MCF 10A (cell line): ENCODE measurements around the gene IL11. TPM values are rescaled to one million over a fixed set of nuclear protein-coding genes. Genes with fewer than 3 reads are reported as not detected.
A peak's percentile ranks its signal among the peaks of the same experiment; 100 is the strongest.
"Not testable (repeated sequence)": the region's sequence is repeated elsewhere in the genome, so short reads cannot be mapped to it uniquely, and the experiment has no call there.

ENCODE experiments used
- BruUV-seq: library from RNA; stranded (reverse); fragments of 400-500 nt; replicated peaks from 2 replicates; lab custom pipeline; 2021; lab: Mats Ljungman, UMichigan
- CTCF ChIA-PET: fragments of 300-600 bp; sonication (Branson Sonifier 250); formaldehyde crosslinking; extraction: SDS; loops from one replicate; lab custom pipeline; 2021; ENCODE audit warnings: antibody characterized with exemption, inconsistent platforms; lab: Yijun Ruan, JAX
- POLR2A ChIA-PET: fragments of 300-600, 350-650 bp; sonication (Branson Sonifier 250); formaldehyde crosslinking; extraction: SDS; loops from one replicate; lab custom pipeline; 2020; ENCODE audit warnings: antibody characterized with exemption, inconsistent platforms; lab: Yijun Ruan, JAX
- DNase-seq: peaks from one replicate; pipeline ENCODE4 v3.0.0-alpha.2; 2018; ENCODE audit not compliant: unreplicated experiment
- H3K27ac Mint-ChIP-seq: one replicate; pipeline ENCODE4 v1.8.0; 2022; ENCODE audit warnings: mild to moderate bottlenecking, low read depth, mixed read lengths; ENCODE audit not compliant: unreplicated experiment
- H3K27me3 Mint-ChIP-seq: one replicate; pipeline ENCODE4 v1.8.0; 2022; ENCODE audit warnings: mixed read lengths; ENCODE audit not compliant: insufficient read depth, unreplicated experiment
- H3K36me3 Mint-ChIP-seq: one replicate; pipeline ENCODE4 v1.8.0; 2022; ENCODE audit warnings: mild to moderate bottlenecking, moderate library complexity, mixed read lengths; ENCODE audit not compliant: insufficient read depth, unreplicated experiment
- H3K4me1 Mint-ChIP-seq: one replicate; pipeline ENCODE4 v1.8.0; 2022; ENCODE audit warnings: mixed read lengths; ENCODE audit not compliant: insufficient read depth, unreplicated experiment
- H3K4me3 Mint-ChIP-seq: one replicate; pipeline ENCODE4 v1.8.0; 2022; ENCODE audit warnings: mild to moderate bottlenecking, moderate library complexity, mixed read lengths; ENCODE audit not compliant: unreplicated experiment
- H3K9me3 Mint-ChIP-seq: one replicate; pipeline ENCODE4 v1.8.0; 2022; ENCODE audit warnings: mixed read lengths; ENCODE audit not compliant: unreplicated experiment
- intact Hi-C: fragments of 100-400 bp; cut with micrococcal nuclease; formaldehyde crosslinking; loops from 2 replicates; pipeline ENCODE4 v1.14.1; 2022
- total RNA-seq: library from RNA; stranded (reverse); gene quantifications from 2 replicates; pipeline ENCODE4 v1.2.3, GENCODE V29; 2022
- TF ChIP-seq, protein P1 (sequence below): fragments of 200-600 bp; IDR thresholded peaks from one replicate; pipeline ENCODE4 v1.8.0; 2022; ENCODE audit warnings: antibody characterized with exemption, mild to moderate bottlenecking; ENCODE audit not compliant: unreplicated experiment

IL11 gene
- total RNA-seq, 1 experiment from 2014 or later: 4.2 TPM

DNA sequence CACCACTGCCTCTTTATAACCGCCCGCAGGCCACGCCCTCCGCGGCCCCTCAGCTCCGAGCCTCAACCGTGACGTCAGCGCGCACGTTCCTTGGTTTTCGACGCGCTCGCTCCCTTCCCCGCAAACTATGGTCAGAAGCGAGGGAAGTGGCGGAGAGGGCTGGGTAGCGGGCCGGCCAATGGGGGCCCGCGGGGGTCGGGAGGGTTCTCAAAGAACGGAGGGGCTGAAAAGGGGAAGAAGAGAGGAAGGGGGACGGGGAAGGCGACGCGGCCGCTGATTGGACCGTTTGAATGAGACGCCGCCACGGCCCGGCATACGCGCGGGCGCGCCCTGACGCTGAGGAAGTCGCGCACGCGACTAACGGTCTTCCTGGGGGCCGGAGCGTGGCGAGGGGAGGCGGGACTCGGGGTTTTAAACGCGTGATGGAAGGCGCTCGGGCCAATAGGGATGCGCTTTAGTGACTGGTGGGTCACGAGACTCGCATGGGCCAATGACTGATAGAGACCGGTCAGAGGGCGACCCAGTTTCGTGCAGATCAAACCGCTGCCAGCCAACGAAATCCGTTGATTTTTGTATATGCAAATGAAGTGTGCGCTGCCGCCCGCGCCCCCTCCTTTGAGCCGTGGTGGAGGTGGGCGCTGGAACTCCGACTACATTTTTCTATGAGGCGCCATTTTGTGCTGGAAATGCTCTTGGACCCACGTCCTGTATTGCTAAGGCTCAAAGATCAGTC, 37.7 kb upstream of the IL11 start:
- TF ChIP-seq, protein P1, sequence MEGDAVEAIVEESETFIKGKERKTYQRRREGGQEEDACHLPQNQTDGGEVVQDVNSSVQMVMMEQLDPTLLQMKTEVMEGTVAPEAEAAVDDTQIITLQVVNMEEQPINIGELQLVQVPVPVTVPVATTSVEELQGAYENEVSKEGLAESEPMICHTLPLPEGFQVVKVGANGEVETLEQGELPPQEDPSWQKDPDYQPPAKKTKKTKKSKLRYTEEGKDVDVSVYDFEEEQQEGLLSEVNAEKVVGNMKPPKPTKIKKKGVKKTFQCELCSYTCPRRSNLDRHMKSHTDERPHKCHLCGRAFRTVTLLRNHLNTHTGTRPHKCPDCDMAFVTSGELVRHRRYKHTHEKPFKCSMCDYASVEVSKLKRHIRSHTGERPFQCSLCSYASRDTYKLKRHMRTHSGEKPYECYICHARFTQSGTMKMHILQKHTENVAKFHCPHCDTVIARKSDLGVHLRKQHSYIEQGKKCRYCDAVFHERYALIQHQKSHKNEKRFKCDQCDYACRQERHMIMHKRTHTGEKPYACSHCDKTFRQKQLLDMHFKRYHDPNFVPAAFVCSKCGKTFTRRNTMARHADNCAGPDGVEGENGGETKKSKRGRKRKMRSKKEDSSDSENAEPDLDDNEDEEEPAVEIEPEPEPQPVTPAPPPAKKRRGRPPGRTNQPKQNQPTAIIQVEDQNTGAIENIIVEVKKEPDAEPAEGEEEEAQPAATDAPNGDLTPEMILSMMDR: no peak
- Mint-ChIP-seq H3K36me3 (peaks cover 51% of the 10 kb centered on the region), H3K27me3 (no peaks in the 10 kb centered on the region), H3K4me1 (peaks cover 21% of the 10 kb centered on the region), H3K27ac (peak overlapping the region; percentile 99), H3K4me3 (peak overlapping the region; percentile 94), H3K9me3 (no peaks in the 10 kb centered on the region)
- peak; percentile 100 for DNase-seq
- POLR2A ChIA-PET: interaction anchor here (0.6 to 6.1 kb wide), 26 partner anchors 9 to 1289 kb away, joined by 3 to 57 read pairs (median 4); partner anchors contain the start of genes HSPBP1, KMT5C, PPP6R1 and RPL28
- CTCF ChIA-PET: interaction anchor here (0.6 to 2.3 kb wide), 4 partner anchors 10 to 167 kb away, joined by 3 to 12 read pairs (median 5); no protein-coding TSS in a partner anchor
- intact Hi-C loops: no loop called here
- BruUV-seq: no TSS peak

DNA sequence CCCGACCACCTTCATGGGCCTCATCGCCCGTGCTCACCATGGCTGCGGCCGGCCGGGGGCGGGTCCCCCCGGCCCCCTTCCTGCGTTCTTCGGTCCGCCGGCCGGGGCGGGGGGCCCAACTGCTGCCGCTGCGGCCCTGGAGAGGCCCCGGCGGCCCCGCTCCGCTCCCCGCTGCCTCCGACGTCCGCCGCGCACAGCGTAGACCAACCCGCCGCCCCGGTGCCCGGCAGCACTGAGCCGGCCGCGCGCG, 37.2 kb upstream of the IL11 start, which contains the start of gene UBE2S:
Gene UBE2S, minus strand, starts transcription at position 239 of the 250 bp plus-strand sequence. Its CDS starts 199 bp downstream, at position 40.
- intact Hi-C loops, BruUV-seq, H3K27me3 Mint-ChIP-seq, H3K9me3 Mint-ChIP-seq, DNase-seq: not testable (repeated sequence)
- peak within 1 kb of the TSS; percentile 94 for H3K4me3 Mint-ChIP-seq
- peaks cover 56% of the 10 kb centered on the region for H3K36me3 Mint-ChIP-seq
- ChIA-PET POLR2A (interaction anchor here (0.6 to 6.1 kb wide), 25 partner anchors 8 to 1289 kb away, joined by 3 to 57 read pairs (median 4); partner anchors contain the start of genes DNAAF3, HSPBP1, KMT5C and PPP6R1), CTCF (interaction anchor here (0.6 kb wide), 1 partner anchor 114 kb away, joined by 3 read pairs; no protein-coding TSS in a partner anchor)
- H3K4me1 Mint-ChIP-seq: peaks cover 21% of the 10 kb centered on the region
- peak within 1 kb of the TSS; percentile 99 for H3K27ac Mint-ChIP-seq

DNA sequence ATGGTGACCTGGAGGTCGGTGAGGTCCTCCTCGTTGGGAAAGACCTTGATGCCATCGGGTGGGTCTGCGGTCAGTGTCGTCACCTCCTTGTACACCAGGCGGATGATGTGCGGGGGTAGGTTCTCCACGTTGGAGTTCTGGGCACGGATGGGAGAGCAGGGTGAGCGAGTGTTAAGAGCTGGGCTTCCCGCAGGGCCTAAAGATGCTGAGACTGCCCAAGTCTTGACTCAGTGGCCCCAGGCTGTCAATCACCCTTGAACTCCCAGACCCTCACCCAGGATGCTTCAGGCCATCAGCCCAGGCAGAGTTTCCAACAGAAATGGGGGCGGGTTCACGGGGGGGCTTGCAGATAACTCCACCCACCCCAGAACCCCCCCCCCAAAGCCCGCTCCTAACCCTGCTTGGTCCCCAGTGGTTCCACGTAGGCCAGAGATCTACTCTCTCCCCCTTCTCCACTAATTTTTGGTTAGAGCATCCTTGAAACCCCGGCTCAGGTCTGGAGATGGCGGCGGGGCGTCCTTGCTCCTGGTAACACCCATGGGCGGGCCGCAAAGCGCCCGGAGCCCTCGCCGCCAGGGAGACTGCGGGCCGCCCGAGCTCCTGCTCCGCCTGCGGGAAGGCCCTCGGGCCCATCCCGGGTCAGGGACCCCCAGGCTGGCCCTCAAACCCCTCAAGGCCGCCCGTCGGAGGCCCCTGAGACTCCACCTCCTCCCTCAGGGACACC, 36.7 kb upstream of the IL11 start:
- BruUV-seq: TSS peak; percentile 60

DNA sequence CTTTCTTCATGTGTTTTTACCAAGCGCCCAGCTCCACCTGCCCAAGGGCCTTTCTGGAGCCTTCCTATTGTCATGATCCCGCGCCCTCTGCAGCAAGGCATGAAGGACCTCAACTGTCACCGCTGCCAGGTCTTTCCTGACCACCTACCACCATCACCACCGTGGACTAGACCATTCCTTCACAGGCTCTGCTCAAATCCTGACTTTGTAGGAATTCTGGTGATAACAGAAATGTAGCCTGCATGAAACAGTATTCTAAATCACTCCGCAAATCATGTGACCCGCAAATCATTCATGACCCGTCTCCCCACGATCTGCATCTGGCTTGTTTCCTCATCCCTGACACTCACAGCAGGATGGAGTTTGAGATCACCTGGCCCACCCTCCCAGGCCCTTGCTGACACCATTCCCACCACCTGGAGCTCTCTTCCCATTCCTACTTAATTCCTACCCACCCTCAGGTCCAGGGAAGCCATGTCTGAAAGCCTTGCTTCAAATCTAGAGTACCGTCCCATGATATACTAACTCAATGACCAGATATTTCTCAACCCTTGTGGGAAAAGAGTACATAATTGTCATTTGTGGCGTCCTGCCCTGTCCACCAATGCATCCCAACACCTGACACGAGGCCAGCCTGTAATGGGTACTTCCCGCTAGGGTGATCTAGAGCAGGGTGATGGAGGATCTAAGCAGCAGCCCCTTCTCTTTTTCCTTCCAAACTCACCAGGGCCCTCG, 36.0 kb upstream of the IL11 start:
- H3K4me1 Mint-ChIP-seq: peaks cover 21% of the 10 kb centered on the region
- ChIA-PET POLR2A (interaction anchor here (0.7 to 6.1 kb wide), 10 partner anchors 12 to 266 kb away, joined by 3 to 57 read pairs (median 9); partner anchors contain the start of genes KMT5C, PPP6R1, RPL28 and TMEM238), CTCF (interaction anchor here (1.1 to 1.9 kb wide), 3 partner anchors 61 to 265 kb away, joined by 5 read pairs; no protein-coding TSS in a partner anchor)
- no peaks in the 10 kb centered on the region for H3K9me3 Mint-ChIP-seq
- H3K36me3 Mint-ChIP-seq: peaks cover 66% of the 10 kb centered on the region
- intact Hi-C loops: no loop called here
- no peak for DNase-seq
- TF ChIP-seq, protein P1: no peak
- H3K27me3 Mint-ChIP-seq: no peaks in the 10 kb centered on the region
- H3K4me3 Mint-ChIP-seq: peak overlapping the region; percentile 94
- peak overlapping the region; percentile 99 for H3K27ac Mint-ChIP-seq
- no TSS peak for BruUV-seq

More for the DNA sequence above, 36.7 kb upstream of the IL11 start:
- peaks cover 21% of the 10 kb centered on the region for H3K4me1 Mint-ChIP-seq
- peaks cover 61% of the 10 kb centered on the region for H3K36me3 Mint-ChIP-seq
- H3K9me3 Mint-ChIP-seq: no peaks in the 10 kb centered on the region
- H3K4me3 Mint-ChIP-seq: peak overlapping the region; percentile 94
- H3K27ac Mint-ChIP-seq: peak overlapping the region; percentile 99
- no peak for DNase-seq
- TF ChIP-seq, protein P1: no peak
- intact Hi-C loops: no loop called here
- ChIA-PET CTCF (interaction anchor here (0.6 to 1.9 kb wide), 3 partner anchors 114 to 265 kb away, joined by 3 to 9 read pairs (median 5); no protein-coding TSS in a partner anchor), POLR2A (interaction anchor here (0.6 to 6.1 kb wide), 27 partner anchors 8 to 1288 kb away, joined by 3 to 57 read pairs (median 4); partner anchors contain the start of genes DNAAF3, HSPBP1, KMT5C and PPP6R1)
- H3K27me3 Mint-ChIP-seq: no peaks in the 10 kb centered on the region
